NCI-H510A (cell line): ENCODE results near the gene COL21A1.
"Not testable (repeated sequence)": the region's sequence is repeated elsewhere in the genome, so short reads cannot be mapped to it uniquely, and the experiment has no call there.

Experiments
- DNase-seq: peaks from one replicate; lab custom pipeline; 2025; lab: John Stamatoyannopoulos, UW

COL21A1 gene

DNA sequence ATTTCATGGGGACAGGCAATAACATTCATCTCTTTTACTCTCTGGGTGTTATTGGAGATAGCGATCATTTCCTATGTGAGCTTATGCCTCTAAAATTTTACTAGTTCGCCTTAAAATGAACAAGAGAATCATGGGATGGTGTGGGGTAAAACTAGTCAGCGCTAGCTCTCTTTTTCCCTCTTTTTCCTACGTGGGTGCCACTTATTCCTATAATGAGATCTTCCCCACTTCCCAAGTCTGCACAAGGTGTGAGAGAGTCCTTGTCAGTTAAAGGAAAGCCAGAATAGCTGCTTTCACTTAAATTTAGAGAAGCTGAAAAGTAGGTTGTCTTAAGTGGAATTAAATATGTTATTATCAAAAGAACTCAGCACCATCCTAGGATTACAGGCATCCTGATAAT, 198.8 kb downstream of the COL21A1 start:
- DNase-seq: no peak

DNA sequence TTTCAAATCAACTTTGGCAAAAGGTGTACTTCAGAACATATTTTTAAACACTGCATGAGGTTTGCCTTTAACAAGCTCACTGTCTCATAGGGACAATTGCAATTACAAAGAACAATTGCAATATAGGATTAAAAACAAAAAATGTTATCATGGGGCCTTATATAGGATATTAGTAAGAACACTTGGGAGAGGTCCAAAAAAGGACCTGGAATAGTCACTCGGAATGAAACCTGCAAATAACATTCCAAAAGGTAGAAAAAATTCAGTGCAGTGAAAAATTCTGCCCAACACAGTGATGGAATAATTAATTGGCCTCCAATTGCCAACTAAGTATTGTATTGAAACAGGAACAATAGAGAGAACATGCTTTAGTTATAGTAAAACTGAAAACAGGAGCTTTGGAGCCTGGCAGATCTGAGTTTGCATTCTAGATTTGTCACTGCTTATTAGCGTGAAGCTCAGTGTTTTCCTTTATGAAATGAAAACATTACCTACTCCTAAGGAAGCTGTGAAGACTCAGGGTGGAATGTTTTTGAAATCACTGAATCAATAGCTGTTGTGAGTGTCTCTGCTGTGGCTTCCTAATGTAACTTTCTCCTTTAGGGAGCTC, 199.3 kb downstream of the COL21A1 start:
- DNase-seq: no peak

DNA sequence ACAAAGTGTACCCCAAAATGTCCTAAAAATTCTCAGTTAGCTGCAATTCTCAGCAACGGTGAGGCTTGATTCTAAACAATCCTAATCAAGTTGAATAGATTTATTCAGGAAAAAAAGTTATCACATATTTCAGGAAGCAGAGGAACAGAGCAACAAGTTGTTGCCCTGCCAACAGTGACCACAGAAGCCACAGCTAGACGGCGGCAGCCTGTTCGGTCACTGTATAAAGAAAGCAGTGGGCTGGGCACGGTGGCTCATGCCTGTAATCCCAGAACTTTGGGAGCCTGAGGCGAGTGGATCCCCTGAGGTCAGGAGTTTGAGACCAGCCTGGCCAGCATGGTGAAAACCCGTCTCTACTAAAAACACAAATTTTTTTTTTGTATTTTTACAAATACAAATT, 200.8 kb downstream of the COL21A1 start:
- no peak for DNase-seq

DNA sequence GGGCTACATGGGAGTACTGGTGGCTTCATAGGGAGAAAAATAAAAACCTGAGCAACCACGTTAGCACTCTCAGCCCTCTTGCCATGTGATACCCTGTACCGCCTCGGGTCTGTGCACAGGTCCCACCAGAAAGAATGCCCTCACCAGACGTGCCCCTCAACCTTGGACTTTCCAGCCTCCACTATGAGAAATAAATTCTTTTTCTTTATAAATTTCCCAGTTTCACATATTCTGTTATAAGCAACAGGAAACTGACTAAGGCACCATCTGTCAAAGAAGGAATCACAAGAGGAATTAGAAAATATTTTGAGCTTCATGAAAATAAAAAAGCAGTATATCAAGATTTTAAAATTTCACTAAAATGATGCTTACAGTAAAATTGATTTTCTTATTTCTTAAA, 203.6 kb downstream of the COL21A1 start:
- no peak for DNase-seq

DNA sequence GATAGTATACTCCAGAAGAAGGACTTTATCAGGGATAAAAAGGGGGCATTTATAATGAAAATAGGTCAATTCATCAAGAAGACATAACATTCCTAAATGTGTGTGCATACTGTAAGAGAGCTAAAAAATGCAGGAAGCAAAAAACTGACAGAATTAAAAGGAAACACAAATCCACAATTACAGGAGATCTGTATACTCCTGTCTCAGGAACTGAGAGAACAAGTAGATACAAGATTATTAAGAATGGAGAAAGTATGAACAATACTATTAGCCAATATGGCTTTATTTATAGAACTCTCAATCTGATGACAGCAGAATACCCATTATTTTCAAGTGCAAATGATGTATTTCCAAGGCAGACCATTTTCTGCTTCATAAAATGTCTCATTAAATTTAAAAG, 204.3 kb downstream of the COL21A1 start:
- DNase-seq: no peak

DNA sequence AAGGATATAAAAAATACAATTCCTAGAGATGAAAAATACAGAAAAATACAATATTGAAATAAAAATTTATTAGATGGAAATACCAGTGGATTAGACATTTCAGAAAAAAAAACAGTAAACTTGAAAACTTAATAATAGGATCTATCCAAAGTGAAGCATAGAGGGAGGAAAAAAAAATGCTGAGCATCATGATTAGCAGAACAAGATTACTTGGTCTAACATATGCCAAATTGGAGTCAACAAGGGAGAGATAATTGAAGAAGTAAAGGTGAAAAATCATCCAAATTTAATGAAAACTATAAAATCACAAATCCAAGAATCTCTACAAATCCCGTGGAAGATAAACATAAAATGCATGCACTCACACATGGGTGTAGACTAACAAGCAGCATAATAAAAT, 205.8 kb downstream of the COL21A1 start:
- DNase-seq: no peak

DNA sequence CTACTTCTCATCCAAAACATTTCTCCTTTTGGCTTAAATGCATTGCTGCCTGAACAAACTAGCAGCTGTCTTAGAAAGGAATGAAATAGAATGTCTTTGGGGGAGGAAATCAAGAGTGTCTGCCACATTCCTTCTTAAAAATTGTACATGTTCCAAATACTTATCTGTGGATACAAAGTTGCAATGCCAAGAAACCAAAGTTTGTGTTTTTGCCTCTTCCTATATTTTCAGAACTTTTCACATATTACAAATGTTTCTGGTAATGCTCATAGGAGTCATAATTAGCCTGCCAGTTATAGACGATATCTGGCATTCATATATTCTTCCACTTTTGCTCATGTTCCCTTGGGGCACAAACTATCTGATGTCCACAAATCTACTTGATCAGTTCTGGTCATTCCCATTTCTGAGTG, 206.5 kb downstream of the COL21A1 start:
- no peak for DNase-seq

DNA sequence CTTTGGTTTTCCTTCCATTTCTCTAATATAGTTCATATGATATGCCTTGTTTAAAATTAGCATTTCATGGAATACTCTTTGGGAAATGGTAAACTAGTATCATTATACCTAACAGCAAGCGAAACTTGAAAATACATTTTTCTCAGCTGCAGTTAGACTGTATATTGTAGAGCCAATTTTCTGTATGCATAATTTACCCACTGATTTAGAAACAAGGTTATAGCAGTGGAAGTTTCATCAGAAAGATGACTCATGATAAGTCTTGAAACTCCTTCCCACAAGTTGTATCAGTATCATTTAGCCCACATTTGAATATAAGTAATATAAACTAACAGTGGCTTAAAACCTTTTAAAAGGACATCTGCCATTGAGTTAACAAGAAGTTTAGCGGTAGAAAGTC, 207.2 kb downstream of the COL21A1 start:
- no peak for DNase-seq

DNA sequence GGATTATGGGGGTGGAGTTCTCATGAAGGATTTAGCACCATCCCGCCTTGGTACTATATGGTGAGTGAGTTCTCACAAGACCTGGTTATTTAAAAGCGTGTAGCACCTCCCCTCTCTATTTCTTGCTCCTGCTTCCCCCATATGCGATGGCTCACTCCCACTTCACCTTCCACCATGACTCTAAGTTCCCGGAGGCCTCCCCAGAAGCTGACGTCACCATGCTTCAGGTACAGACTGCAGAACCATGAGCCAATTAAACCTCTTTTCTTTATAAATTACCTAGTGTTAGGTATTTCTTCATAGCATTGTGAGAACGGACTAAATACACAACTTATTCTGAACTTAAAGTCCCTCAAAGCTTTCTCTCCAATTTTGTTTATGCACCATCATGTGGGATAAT, 208.6 kb downstream of the COL21A1 start:
- DNase-seq: no peak

DNA sequence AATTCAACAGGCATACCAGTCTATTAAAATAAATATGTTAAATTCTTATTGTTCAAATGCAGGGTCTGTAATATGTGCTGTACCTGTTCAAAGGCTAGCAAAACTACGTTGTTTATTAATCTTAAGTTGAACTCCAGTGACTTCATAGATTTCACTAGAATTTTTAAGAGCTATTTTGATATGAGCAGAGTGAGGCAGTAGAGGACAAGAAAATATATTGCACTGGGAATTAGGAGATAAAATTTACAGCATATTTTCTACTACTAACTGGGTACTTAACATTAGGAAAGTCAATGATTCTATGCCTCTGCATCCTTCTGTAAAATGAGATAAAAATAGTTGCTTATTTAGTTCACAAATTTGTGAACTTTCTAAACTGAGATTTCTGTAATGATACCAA, 209.8 kb downstream of the COL21A1 start:
- DNase-seq: no peak

DNA sequence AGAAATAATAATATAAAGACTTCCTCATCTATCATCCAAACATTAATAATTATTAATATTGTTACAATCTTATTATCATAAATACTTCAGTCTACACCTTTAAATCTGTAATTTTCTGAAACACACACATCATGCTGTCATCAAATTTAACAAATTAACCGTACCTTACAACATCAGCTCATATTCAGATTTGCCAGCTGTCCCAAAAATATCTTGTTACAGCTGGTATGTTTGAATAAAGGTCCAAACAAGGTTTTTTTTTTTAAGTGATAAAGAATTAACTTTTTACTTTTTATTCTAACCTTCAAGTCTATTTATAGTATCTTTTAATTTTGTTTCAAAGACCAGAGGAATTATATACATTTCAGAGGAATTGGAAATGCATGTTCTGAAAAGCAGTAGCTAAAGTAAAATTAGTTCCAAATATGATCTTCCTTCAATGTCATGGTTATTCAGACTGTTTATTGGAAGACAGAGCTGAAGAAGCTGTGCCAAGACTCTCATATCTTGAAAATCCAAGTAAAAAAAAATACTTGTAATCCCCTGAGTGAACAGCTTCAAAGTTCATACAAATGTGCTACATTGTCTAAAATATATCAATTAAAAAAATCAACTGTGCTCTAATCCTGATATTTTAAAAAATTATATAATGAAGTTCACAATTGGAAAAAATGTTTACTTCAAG, 210.3 kb downstream of the COL21A1 start:
- DNase-seq: no peak

DNA sequence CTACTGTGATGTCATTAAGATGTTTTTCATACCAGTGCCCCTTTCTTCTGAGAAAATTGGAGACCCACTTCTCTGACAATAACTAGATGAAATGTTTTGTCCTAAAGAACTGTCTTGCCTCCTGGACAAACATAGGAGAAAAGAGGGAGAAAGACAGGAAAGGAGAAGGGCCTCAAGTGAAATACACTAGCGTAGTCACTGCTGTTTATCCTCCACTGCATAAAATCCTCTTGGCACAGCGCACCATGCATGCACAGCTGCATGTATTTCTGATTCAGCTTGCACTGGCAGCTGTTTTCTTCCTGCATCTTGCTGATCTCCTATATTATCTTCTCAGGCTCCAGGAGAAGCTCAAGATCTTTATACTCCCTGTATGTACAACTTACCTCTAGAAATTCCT, 214.0 kb downstream of the COL21A1 start:
- DNase-seq: no peak

DNA sequence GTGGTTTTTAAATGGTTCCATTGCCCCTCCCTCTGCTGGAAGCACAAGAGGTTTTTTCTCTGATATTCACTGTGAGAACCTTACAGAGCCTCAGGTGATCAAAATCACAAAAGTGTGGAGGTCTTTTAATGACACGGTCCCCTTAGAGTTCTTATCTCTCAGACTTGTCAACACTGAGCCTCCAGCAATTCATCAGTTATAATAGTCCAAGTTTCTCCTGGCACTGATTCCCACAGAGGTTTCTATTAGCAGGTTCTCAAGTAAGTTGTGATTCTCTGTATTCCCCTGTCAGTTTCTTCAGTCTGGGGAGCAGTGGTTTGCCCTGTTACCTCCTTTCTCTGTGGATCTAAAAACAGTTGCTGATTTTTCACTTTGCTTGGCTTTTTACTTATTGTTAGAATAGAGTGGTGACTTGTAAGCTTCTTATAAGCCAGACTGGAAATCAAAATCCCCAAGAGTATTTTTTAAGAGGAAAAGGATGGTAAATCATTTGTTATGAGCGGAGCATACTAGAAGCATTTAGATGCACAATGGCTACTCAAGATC, 214.6 kb downstream of the COL21A1 start:
- no peak for DNase-seq

DNA sequence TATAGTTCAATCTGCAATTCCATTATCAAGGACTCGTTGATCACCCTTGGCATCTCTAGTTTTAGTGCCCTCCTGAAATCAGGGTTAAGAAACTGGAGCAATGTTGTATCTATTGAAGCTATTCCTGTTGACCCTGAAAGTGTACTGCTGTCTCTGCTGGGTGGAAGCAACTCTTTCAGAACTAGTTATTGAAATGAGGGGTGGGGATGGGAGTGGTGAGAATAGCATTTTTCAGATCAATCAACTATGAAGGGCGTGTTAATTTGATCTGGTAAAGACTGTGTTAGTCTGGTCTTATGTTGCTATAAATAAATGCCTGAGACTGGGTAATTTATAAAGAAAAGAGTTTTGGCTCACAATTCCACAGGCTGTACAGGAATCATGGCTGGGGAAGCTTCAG, 219.5 kb downstream of the COL21A1 start:
- no peak for DNase-seq

DNA sequence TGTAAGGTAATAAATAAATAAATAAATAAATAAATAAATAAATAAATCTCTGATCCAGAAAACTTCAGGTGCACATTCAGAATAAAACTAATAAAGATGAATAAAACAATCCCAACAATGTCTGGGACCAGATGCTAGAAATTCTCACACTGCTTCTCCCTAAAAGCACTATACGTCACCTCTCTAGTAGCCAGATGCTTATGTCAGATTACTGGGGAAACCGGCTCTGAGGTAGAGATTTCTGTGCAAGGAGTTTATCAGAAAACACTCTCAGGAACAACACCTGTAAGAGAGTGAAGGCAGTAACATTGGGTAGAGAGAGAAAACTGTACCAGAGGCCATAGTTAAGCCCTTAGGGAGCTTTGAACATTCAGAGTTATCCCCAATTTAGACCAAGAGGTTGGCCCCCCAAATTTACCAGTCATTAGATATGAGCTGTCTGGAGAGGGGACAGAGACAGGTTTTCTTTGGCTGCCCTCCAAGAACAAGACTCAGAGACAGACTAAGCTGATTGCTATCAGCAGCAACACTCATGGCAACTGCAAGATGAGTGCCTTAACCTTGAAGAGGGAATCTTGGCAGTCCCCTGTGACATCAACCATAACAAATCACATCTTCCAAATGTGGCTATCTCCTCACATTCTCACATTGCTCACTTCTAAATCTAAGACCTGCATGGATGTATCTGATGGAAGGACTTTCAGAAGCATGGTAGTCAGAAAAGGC, 220.8 kb downstream of the COL21A1 start:
- no peak for DNase-seq

DNA sequence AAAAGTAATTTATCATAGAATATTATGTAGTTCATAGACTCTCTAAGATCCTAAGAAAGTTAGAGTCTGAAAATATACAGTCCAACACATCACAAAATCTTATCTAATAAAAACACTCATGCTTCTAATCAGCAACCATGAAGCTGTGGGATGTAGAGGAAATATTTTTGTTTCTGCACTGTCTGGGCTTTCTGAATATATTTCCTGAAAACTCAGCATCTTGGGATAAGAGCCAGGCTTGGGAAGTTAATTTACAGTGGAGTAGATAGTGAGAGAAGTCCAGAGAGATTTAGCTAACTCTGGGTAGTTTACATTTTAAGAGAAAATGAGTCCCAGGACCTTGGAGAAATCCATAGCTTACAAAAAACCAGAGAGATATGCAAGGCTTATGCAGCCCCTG, 221.6 kb downstream of the COL21A1 start:
- no peak for DNase-seq

DNA sequence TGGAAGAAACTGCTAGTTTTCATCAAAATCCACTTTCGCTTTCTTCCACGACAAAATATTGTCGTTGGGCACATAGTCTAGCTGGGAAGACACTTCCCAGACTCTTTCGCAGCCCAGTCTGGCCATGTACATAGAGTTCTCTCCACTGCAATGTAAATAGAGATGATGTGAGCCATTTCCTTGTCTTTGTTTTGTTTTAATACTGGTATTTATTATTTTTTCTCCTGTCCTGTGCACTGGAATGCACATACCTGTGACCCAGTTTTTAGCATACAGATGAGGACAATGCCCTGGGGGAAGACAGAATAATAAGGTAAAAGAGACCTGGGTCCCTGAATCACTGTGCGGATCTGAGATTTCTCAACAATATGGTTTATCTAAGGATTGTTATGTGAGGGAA, 222.4 kb downstream of the COL21A1 start:
- no peak for DNase-seq

DNA sequence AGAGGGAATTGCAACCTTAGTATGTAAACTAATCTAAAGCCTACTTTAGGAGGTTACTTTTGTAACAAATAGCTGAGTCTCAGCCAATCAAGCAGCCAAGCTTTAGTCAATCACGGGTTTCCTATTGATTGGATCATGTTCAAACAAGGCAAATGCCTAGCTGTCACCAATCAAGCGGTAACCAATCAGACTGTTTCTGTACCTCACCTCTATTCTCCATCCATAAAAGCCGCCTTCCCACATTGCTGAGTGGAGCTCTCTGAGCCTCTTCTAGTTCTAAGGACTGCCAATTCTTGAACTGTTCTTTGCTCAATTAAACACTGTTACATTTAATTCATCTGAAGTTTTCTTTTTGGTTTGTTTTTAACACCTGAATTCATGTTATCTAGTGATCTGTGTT, 223.6 kb downstream of the COL21A1 start:
- DNase-seq: no peak

DNA sequence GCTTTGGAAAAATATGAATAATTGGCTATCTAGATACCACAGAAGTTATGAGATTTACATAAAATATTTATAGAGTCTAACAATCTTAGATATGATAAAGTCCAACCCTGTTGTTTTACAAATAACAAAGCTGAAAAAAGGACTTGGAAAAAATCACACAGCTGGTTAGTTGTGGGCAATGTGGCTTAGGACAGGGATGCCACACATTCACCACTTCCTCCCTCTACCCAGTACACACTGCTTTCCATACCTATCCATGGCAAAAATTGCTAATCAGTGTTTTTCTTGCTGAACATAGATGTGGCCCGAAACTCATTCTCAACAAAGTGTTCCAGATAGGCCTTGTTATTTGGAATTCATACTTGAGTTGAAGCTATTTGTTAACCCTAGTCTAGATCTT, 224.7 kb downstream of the COL21A1 start:
- no peak for DNase-seq

DNA sequence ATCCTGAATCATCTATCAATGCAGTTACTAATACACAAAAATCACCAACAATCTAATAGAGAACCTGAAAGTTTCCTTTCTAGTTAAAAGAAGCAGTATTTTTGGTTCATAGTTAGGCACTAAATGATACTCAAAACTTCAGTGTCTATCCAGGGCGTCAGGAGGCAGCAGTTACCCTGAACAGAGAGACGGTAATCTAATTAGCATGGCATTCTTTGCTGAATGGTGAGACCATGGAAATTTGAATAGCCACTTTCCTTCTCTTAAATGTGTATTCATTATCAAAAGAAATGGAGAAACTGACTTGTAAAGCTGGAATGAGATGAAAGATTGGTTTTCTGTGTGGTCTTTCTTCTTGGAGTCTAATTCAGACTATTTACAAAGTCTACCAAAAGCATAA, 225.4 kb downstream of the COL21A1 start:
- DNase-seq: no peak

DNA sequence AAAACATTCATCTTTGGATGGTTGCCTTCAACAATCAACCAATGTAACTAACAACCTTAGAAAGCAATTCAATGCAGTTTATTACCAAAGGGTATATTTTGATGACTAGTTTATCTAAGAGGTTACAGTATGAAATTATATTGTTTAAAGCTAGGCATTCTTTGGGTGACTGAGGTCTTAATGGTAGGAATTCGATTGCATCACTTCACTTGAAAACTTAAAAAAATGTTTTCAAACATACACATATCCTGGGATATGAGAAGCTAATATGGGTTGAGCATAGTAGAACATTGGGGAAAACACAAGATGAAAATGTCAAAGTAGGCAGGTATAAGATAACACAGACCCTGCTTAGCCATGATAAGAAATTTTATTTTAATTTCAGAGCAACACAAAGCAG, 227.4 kb downstream of the COL21A1 start:
- no peak for DNase-seq

DNA sequence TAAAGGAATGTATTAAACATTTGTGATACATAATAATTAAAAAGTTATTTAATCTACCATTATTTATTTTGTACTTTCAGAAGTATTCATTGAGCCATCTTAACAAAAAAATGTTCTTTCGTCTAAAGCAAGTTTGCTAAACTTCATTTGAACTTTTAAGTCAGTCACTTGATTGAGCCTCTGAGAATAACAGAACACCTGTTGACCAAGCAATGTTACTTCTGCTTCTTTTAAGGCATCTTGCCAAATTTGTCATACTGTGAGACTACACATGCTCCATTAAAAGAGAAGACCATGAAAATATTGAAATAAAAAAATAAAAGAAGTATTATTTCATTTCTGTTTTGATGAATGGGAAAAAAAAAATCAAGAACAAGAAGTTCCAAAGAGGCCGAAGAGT, 230.2 kb downstream of the COL21A1 start:
- no peak for DNase-seq

DNA sequence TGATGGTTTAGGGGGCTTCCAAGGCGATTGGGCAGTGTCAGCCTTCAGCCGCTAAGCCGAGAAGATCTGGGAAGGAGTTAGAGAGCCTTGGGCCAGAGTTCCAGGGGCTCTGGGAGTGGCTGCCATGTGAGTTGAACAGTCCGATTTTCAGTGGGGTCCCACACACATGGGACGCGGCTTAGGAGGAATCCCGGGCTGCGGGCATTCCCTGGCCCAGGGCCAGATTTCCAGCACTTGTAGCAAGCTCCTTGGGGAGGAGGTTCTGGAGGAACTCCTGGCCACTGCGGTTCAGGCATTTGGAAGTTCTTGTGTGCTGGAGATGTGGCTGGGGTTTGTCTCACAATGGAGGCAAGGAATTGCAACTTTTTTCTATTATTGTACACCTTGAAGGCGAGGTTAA, 233.3 kb downstream of the COL21A1 start:
- DNase-seq: not testable (repeated sequence)
